ENCODE results near the gene RIMS1. TPM values are rescaled to one million over a fixed set of nuclear protein-coding genes. Genes with fewer than 3 reads are reported as not detected.

The RIMS1 gene
- 0.20 and 0.67 TPM in 2 replicates for total RNA-seq

GRCh38 chr6:71886184-71887005 lies at the start of gene RIMS1:
RIMS1 (plus strand) TSS chr6:71886550; CDS start chr6:71887024, 474 bp downstream.
- no peak for DNase-seq (ENCODE audit: low read depth, low spot score)

- no peak for DNase-seq (ENCODE audit: low read depth, low spot score)
Observed at GRCh38 chr6:71851214-71851613, 35.1 kb upstream of the RIMS1 start.

GRCh38 chr6:71852948-71853347 lies 33.4 kb upstream of the RIMS1 start:
- no peak for DNase-seq (ENCODE audit: low read depth, low spot score)

- no peak for DNase-seq (ENCODE audit: low read depth, low spot score)
Observed at GRCh38 chr6:71855406-71855805, 30.9 kb upstream of the RIMS1 start.

GRCh38 chr6:71879016-71879415 lies 7.3 kb upstream of the RIMS1 start:
- no peak for DNase-seq (ENCODE audit: low read depth, low spot score)

GRCh38 chr6:71887006-71887743 lies 825 bp downstream of the RIMS1 start:
- no peak for DNase-seq (ENCODE audit: low read depth, low spot score)

- DNase-seq (ENCODE audit: low read depth, low spot score), result no peak
Observed at GRCh38 chr6:71887744-71888230, 1.4 kb downstream of the RIMS1 start.

- DNase-seq (ENCODE audit: low read depth, low spot score), result no peak
Observed at GRCh38 chr6:71888756-71889340, 2.5 kb downstream of the RIMS1 start.

GRCh38 chr6:71889366-71889765 lies 3.0 kb downstream of the RIMS1 start:
- DNase-seq (ENCODE audit: low read depth, low spot score), result no peak

- no peak for DNase-seq (ENCODE audit: low read depth, low spot score)
Observed at GRCh38 chr6:71892641-71893040, 6.3 kb downstream of the RIMS1 start.

- no peak for DNase-seq (ENCODE audit: low read depth, low spot score)
Observed at GRCh38 chr6:71900642-71901041, 14.3 kb downstream of the RIMS1 start.

- no peak for DNase-seq (ENCODE audit: low read depth, low spot score)
Observed at GRCh38 chr6:71902261-71902660, 15.9 kb downstream of the RIMS1 start.

GRCh38 chr6:71906813-71907212 lies 20.5 kb downstream of the RIMS1 start:
- no peak for DNase-seq (ENCODE audit: low read depth, low spot score)

- no peak for DNase-seq (ENCODE audit: low read depth, low spot score)
Observed at GRCh38 chr6:71908162-71908765, 21.9 kb downstream of the RIMS1 start.

- no peak for DNase-seq (ENCODE audit: low read depth, low spot score)
Observed at GRCh38 chr6:71913444-71914234, 27.3 kb downstream of the RIMS1 start.

- DNase-seq (ENCODE audit: low read depth, low spot score), result no peak
Observed at GRCh38 chr6:71929047-71929446, 42.7 kb downstream of the RIMS1 start.

GRCh38 chr6:71933881-71934280 lies 47.5 kb downstream of the RIMS1 start:
- DNase-seq (ENCODE audit: low read depth, low spot score), result no peak

GRCh38 chr6:71965404-71965803 lies 79.1 kb downstream of the RIMS1 start:
- no peak for DNase-seq (ENCODE audit: low read depth, low spot score)

GRCh38 chr6:71967436-71967835 lies 81.1 kb downstream of the RIMS1 start:
- DNase-seq (ENCODE audit: low read depth, low spot score), result no peak

GRCh38 chr6:71977884-71978283 lies 91.5 kb downstream of the RIMS1 start:
- DNase-seq (ENCODE audit: low read depth, low spot score), result no peak

GRCh38 chr6:71979911-71980310 lies 93.6 kb downstream of the RIMS1 start:
- peak; percentile 11 for DNase-seq (ENCODE audit: low read depth, low spot score)

Measured in pulmonary artery endothelial cell (primary cell).